Measurements from ENCODE around the gene SH3RF1.
"Not testable (repeated sequence)": the region's sequence is repeated elsewhere in the genome, so short reads cannot be mapped to it uniquely, and the experiment has no call there.

SH3RF1 gene

DNA sequence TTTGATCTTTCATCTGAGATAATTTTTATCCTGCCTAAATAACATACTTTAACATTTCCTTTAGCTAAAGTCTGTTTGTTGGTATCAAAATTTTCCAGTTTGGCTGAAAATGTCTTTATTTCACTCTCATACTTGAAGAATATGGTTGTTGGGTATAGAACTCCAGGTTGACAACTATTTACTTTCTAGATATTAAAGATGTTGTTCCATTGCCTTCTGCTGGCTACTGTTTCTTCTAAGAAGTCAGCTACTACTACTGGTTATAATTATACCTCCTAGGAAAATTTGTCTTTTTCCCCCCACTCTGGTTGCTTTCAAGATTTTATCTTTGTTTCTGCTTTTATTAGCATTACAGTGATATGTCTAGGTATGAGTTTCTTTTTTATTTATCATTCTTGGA is 75.7 kb downstream of the SH3RF1 start:
- H2BK120ac ChIP-seq (ENCODE audit: low read depth, low read length): no peak overlapping the region
- H3K27ac ChIP-seq (replicated peaks; ENCODE audit: low read length): no peak overlapping the region
- no peaks in the 10 kb centered on the region for H3K4me1 ChIP-seq (ENCODE audit: control insufficient read depth in 2 of 2, insufficient read depth in 1 of 2, low read depth in 1 of 2, low read length in 2 of 2)
- H2AK5ac ChIP-seq (ENCODE audit: low read depth, low read length): no peak overlapping the region
- no peak overlapping the region for H2AFZ ChIP-seq (ENCODE audit: low read length)
- H3K4ac ChIP-seq (ENCODE audit: low read length): no peak overlapping the region
- H4K8ac ChIP-seq (ENCODE audit: low read depth, low read length): no peak overlapping the region
- H3K23ac ChIP-seq (ENCODE audit: low read depth, low read length, poor library complexity): no peak overlapping the region
- no peak overlapping the region for H2BK12ac ChIP-seq (ENCODE audit: low read length)
- H2BK5ac ChIP-seq (ENCODE audit: low read length): no peak overlapping the region
- H2BK15ac ChIP-seq (ENCODE audit: low read length): no peak overlapping the region
- no peak overlapping the region for H4K91ac ChIP-seq (ENCODE audit: low read depth, low read length, poor library complexity)
- H3K9ac ChIP-seq (ENCODE audit: low read depth, low read length, poor library complexity): no peak overlapping the region
- peaks cover 0 to 21% of the 10 kb centered on the region in 2 donors for H3K9me3 ChIP-seq (replicated peaks in 1 of 2; ENCODE audit: control insufficient read depth in 2 of 2, insufficient read depth in 1 of 2, low read depth in 1 of 2, low read length in 2 of 2)
- no peak overlapping the region for H3K14ac ChIP-seq (ENCODE audit: low read length)
- no peak overlapping the region for H3K4me3 ChIP-seq (ENCODE audit: low read length in 2 of 2)
- DNase-seq (ENCODE audit: low spot score): no peak
- H3K27me3 ChIP-seq (ENCODE audit: control insufficient read depth in 3 of 3, insufficient read depth in 3 of 3, low read depth in 1 of 3, low read length in 3 of 3): no peaks in the 10 kb centered on the region
- no peak overlapping the region for H3K18ac ChIP-seq (ENCODE audit: low read length)
- H3K79me1 ChIP-seq (ENCODE audit: low read depth, low read length): no peaks in the 10 kb centered on the region
- H3K36me3 ChIP-seq (replicated peaks in 1 of 2; ENCODE audit: control insufficient read depth in 2 of 2, insufficient read depth in 2 of 2, low read length in 2 of 2): no peaks in the 10 kb centered on the region
- no peak overlapping the region for H3K4me2 ChIP-seq (ENCODE audit: insufficient read depth, low read length, poor library complexity, severe bottlenecking)

DNA sequence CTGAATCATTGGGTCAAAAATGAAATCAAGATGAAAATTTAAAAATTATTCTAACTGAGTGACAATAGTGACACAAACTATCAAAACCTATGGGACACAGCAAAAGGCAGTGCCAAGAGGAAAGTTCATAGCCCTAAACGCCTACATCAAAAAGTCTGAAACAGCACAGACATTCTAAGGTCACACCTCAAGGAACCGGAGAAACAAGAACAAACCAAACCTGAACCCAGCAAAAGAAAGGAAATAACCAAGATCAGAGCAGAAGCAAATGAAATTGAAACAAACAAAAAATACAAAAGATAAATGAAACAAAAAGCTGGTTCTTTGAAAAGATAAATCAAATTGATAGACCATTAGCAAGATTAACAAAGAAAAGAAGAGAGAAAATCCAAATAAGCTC is 80.8 kb downstream of the SH3RF1 start:
- H3K18ac ChIP-seq (ENCODE audit: low read length); H4K8ac ChIP-seq (ENCODE audit: low read depth, low read length); H4K91ac ChIP-seq (ENCODE audit: low read depth, low read length, poor library complexity); H3K4me2 ChIP-seq (ENCODE audit: insufficient read depth, low read length, poor library complexity, severe bottlenecking); H3K27me3 ChIP-seq (ENCODE audit: control insufficient read depth in 3 of 3, insufficient read depth in 3 of 3, low read depth in 1 of 3, low read length in 3 of 3); H3K14ac ChIP-seq (ENCODE audit: low read length); DNase-seq (ENCODE audit: low spot score); H2BK12ac ChIP-seq (ENCODE audit: low read length); H2AK5ac ChIP-seq (ENCODE audit: low read depth, low read length); H2BK15ac ChIP-seq (ENCODE audit: low read length); H3K36me3 ChIP-seq (replicated peaks in 1 of 2; ENCODE audit: control insufficient read depth in 2 of 2, insufficient read depth in 2 of 2, low read length in 2 of 2); H3K4ac ChIP-seq (ENCODE audit: low read length); H3K23ac ChIP-seq (ENCODE audit: low read depth, low read length, poor library complexity); H3K4me3 ChIP-seq (ENCODE audit: low read length in 2 of 2); H3K4me1 ChIP-seq (ENCODE audit: control insufficient read depth in 2 of 2, insufficient read depth in 1 of 2, low read depth in 1 of 2, low read length in 2 of 2); H3K9me3 ChIP-seq (replicated peaks in 1 of 2; ENCODE audit: control insufficient read depth in 2 of 2, insufficient read depth in 1 of 2, low read depth in 1 of 2, low read length in 2 of 2); H2BK120ac ChIP-seq (ENCODE audit: low read depth, low read length); H3K27ac ChIP-seq (replicated peaks; ENCODE audit: low read length); H2BK5ac ChIP-seq (ENCODE audit: low read length); H3K79me1 ChIP-seq (ENCODE audit: low read depth, low read length); H2AFZ ChIP-seq (ENCODE audit: low read length); H3K9ac ChIP-seq (ENCODE audit: low read depth, low read length, poor library complexity): not testable (repeated sequence)
- no CpG with 5 or more reads among the region's 2 CpGs for WGBS, 2 donors (ENCODE audit: extremely low coverage in 2 of 2, insufficient read length in 2 of 2, insufficient replicate concordance in 1 of 2)

DNA sequence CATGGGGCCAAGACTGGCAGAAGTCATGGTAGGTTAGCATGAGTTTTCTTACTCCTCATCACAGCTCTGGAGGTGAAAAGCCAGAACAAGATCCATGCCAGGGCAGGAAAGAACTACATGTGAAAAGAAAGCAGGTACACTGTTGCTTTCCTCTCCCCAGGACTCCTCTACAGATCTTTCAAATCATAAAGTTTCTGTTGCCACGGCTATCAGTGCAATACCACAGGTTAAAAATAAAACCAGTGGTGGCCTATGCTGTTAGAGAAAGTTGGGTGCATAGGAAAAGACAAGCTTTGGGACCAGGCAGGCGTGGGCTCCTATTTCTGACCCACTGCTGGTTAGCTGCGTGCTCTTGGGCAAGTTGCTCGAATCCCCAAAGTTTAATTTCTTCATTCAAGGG is 81.4 kb downstream of the SH3RF1 start:
- Histone ChIP-seq H2BK12ac (ENCODE audit: low read length) (no peak overlapping the region), H3K36me3 (replicated peaks in 1 of 2; ENCODE audit: control insufficient read depth in 2 of 2, insufficient read depth in 2 of 2, low read length in 2 of 2) (no peaks in the 10 kb centered on the region), H2AK5ac (ENCODE audit: low read depth, low read length) (no peak overlapping the region), H2AFZ (ENCODE audit: low read length) (no peak overlapping the region), H3K9me3 (replicated peaks in 1 of 2; ENCODE audit: control insufficient read depth in 2 of 2, insufficient read depth in 1 of 2, low read depth in 1 of 2, low read length in 2 of 2) (peaks cover 0 to under 1% of the 10 kb centered on the region in 2 donors), H2BK15ac (ENCODE audit: low read length) (no peak overlapping the region), H3K4me3 (ENCODE audit: low read length in 2 of 2) (no peak overlapping the region), H3K18ac (ENCODE audit: low read length) (no peak overlapping the region), H3K23ac (ENCODE audit: low read depth, low read length, poor library complexity) (no peak overlapping the region), H2BK5ac (ENCODE audit: low read length) (no peak overlapping the region), H3K4me1 (ENCODE audit: control insufficient read depth in 2 of 2, insufficient read depth in 1 of 2, low read depth in 1 of 2, low read length in 2 of 2) (peaks cover 6 to 13% of the 10 kb centered on the region in 2 donors), H3K79me1 (ENCODE audit: low read depth, low read length) (peaks cover 3% of the 10 kb centered on the region), H3K4ac (ENCODE audit: low read length) (no peak overlapping the region), H3K27ac (replicated peaks; ENCODE audit: low read length) (no peak overlapping the region), H3K4me2 (ENCODE audit: insufficient read depth, low read length, poor library complexity, severe bottlenecking) (no peak overlapping the region), H4K91ac (ENCODE audit: low read depth, low read length, poor library complexity) (no peak overlapping the region), H4K8ac (ENCODE audit: low read depth, low read length) (no peak overlapping the region), H3K9ac (ENCODE audit: low read depth, low read length, poor library complexity) (no peak overlapping the region), H3K14ac (ENCODE audit: low read length) (no peak overlapping the region), H2BK120ac (ENCODE audit: low read depth, low read length) (no peak overlapping the region), H3K27me3 (ENCODE audit: control insufficient read depth in 3 of 3, insufficient read depth in 3 of 3, low read depth in 1 of 3, low read length in 3 of 3) (no peaks in the 10 kb centered on the region)
- WGBS, 2 donors (ENCODE audit: extremely low coverage in 2 of 2, insufficient read length in 2 of 2, insufficient replicate concordance in 1 of 2): no CpG with 5 or more reads among the region's 4 CpGs
- DNase-seq (ENCODE audit: low spot score): no peak

GRCh38 chr4:169188204-169188603 is 82.6 kb downstream of the SH3RF1 start:
- H2BK12ac ChIP-seq (ENCODE audit: low read length): no peak overlapping the region
- H3K4ac ChIP-seq (ENCODE audit: low read length): no peak overlapping the region
- H3K36me3 ChIP-seq (replicated peaks in 1 of 2; ENCODE audit: control insufficient read depth in 2 of 2, insufficient read depth in 2 of 2, low read length in 2 of 2): no peaks in the 10 kb centered on the region
- H4K91ac ChIP-seq (ENCODE audit: low read depth, low read length, poor library complexity): no peak overlapping the region
- H3K23ac ChIP-seq (ENCODE audit: low read depth, low read length, poor library complexity): no peak overlapping the region
- H3K4me3 ChIP-seq (ENCODE audit: low read length in 2 of 2): no peak overlapping the region
- H3K9ac ChIP-seq (ENCODE audit: low read depth, low read length, poor library complexity): no peak overlapping the region
- no peak overlapping the region for H4K8ac ChIP-seq (ENCODE audit: low read depth, low read length)
- no peak overlapping the region for H3K18ac ChIP-seq (ENCODE audit: low read length)
- peaks cover 6 to 20% of the 10 kb centered on the region in 2 donors for H3K4me1 ChIP-seq (ENCODE audit: control insufficient read depth in 2 of 2, insufficient read depth in 1 of 2, low read depth in 1 of 2, low read length in 2 of 2)
- H3K14ac ChIP-seq (ENCODE audit: low read length): no peak overlapping the region
- H3K4me2 ChIP-seq (ENCODE audit: insufficient read depth, low read length, poor library complexity, severe bottlenecking): no peak overlapping the region
- no peak overlapping the region for H3K27ac ChIP-seq (replicated peaks; ENCODE audit: low read length)
- H2BK15ac ChIP-seq (ENCODE audit: low read length): no peak overlapping the region
- no peak overlapping the region for H2BK120ac ChIP-seq (ENCODE audit: low read depth, low read length)
- no peak overlapping the region for H2AK5ac ChIP-seq (ENCODE audit: low read depth, low read length)
- DNase-seq (ENCODE audit: low spot score): no peak
- no peaks in the 10 kb centered on the region for H3K9me3 ChIP-seq (replicated peaks in 1 of 2; ENCODE audit: control insufficient read depth in 2 of 2, insufficient read depth in 1 of 2, low read depth in 1 of 2, low read length in 2 of 2)
- H3K27me3 ChIP-seq (ENCODE audit: control insufficient read depth in 3 of 3, insufficient read depth in 3 of 3, low read depth in 1 of 3, low read length in 3 of 3): no peaks in the 10 kb centered on the region
- H3K79me1 ChIP-seq (ENCODE audit: low read depth, low read length): peaks cover 3% of the 10 kb centered on the region
- no CpG with 5 or more reads among the region's 3 CpGs for WGBS, 2 donors (ENCODE audit: extremely low coverage in 2 of 2, insufficient read length in 2 of 2, insufficient replicate concordance in 1 of 2)
- no peak overlapping the region for H2BK5ac ChIP-seq (ENCODE audit: low read length)
- no peak overlapping the region for H2AFZ ChIP-seq (ENCODE audit: low read length)
